Kidney (tissue), 14 donors: Measurements from ENCODE around the gene PLAAT2. TPM values are rescaled to one million over a fixed set of nuclear protein-coding genes. Genes with fewer than 3 reads are reported as not detected.
A peak's percentile ranks its signal among the peaks of the same experiment; 100 is the strongest.
"Not testable (repeated sequence)": the region's sequence is repeated elsewhere in the genome, so short reads cannot be mapped to it uniquely, and the experiment has no call there.

Experiments
- DNase-seq, 5 donors: peaks; one replicate each; pipeline ENCODE4 v3.0.0-alpha.2; 2013 to 2020
- FAIRE-seq: peaks from 2 replicates; lab custom pipeline; 2012; peaks lifted over from hg19 to GRCh38; lab: Jason Lieb, UNC
- H3K27ac ChIP-seq, 2 donors: one replicate each; pipeline ENCODE4 v1.7.0; 2013; ENCODE audit warnings: low read depth in 2 of 2, low read length in 2 of 2, inconsistent platforms in 1 of 2
- H3K27me3 ChIP-seq: one replicate; pipeline ENCODE4 v1.7.1; 2013; ENCODE audit warnings: low read length, inconsistent platforms; ENCODE audit not compliant: control insufficient read depth, insufficient read depth
- H3K36me3 ChIP-seq, 3 donors: one replicate each; pipeline versions ENCODE4 v1.7.0 to v1.7.1; 2013; ENCODE audit warnings: low read length in 3 of 3, control low read depth in 1 of 3, inconsistent platforms in 1 of 3; ENCODE audit not compliant: insufficient read depth in 3 of 3, control insufficient read depth in 2 of 3
- H3K4me1 ChIP-seq, 3 donors: one replicate each; pipeline versions ENCODE4 v1.7.0 to v1.7.1; 2013; ENCODE audit warnings: low read length in 3 of 3, inconsistent platforms in 1 of 3, low read depth in 1 of 3; ENCODE audit not compliant: control insufficient read depth in 2 of 3, insufficient read depth in 2 of 3
- H3K4me3 ChIP-seq, 3 donors: one replicate each; pipeline versions ENCODE4 v1.7.0 to v1.8.1; 2013; ENCODE audit warnings: low read length in 3 of 3, control low read depth in 1 of 3, inconsistent platforms in 1 of 3
- H3K9ac ChIP-seq, 3 donors: one replicate each; pipeline versions ENCODE4 v1.7.0 to v1.7.1; 2013; ENCODE audit warnings: low read length in 3 of 3, control low read depth in 1 of 3, inconsistent platforms in 1 of 3
- H3K9me3 ChIP-seq, 3 donors: one replicate each; pipeline versions ENCODE4 v1.7.0 to v1.7.1; 2013; ENCODE audit warnings: low read length in 3 of 3, control low read depth in 1 of 3, inconsistent platforms in 1 of 3; ENCODE audit not compliant: control insufficient read depth in 2 of 3, insufficient read depth in 1 of 3
- intact Hi-C: fragments of 100-400 bp; cut with DNase I; formaldehyde crosslinking; loops from one replicate; pipeline ENCODE4 v1.11.1; 2022
- polyA plus RNA-seq: library from polyadenylated mRNA; stranded (reverse); fragments of 350-450 nt; fragmentation: Illumina TruSeq; extraction: RNeasy Lipid Tissue Mini Kit (QIAGEN cat#74804); gene quantifications from one replicate; pipeline ENCODE4 v1.2.3, GENCODE V29; 2014; ENCODE audit warnings: low read depth, low replicate concordance; ENCODE audit not compliant: insufficient read depth
- total RNA-seq: library from RNA; stranded (reverse); fragmentation: NEBNext Ultra II Directional; extraction: Animal tissue kit (Norgen Biotek cat#: 25700); gene quantifications from one replicate; pipeline ENCODE4 v1.2.1, GENCODE V29; 2021
- TF ChIP-seq, protein P1 (sequence below): IDR thresholded peaks from 3 replicates; pipeline ENCODE4 v1.5.1; 2012; ENCODE audit warnings: mild to moderate bottlenecking, moderate library complexity, borderline replicate concordance; ENCODE audit not compliant: insufficient read depth; ENCODE audit errors: extremely low read depth
- donor health status: control.
- donor health status: control.
- donor health status: control.
- donor health status: control.
- donor health status: control.
- donor health status: DM: yes; HTN: yes; CAD: no.
- donor health status: Normal renal cell carcinoma (clear cell type).

PLAAT2 gene
- total and polyA plus RNA-seq, 2 donors from 2014 or later = 1.3 to 49.5 TPM

- H3K27me3 ChIP-seq = no peaks in the 10 kb centered on the region
- FAIRE-seq (no peak), DNase-seq (no peak)
- no peak overlapping the region for H3K27ac ChIP-seq
- no peaks in the 10 kb centered on the region for H3K9me3 ChIP-seq
- H3K9ac ChIP-seq = no peak overlapping the region
- TF ChIP-seq, protein P1, sequence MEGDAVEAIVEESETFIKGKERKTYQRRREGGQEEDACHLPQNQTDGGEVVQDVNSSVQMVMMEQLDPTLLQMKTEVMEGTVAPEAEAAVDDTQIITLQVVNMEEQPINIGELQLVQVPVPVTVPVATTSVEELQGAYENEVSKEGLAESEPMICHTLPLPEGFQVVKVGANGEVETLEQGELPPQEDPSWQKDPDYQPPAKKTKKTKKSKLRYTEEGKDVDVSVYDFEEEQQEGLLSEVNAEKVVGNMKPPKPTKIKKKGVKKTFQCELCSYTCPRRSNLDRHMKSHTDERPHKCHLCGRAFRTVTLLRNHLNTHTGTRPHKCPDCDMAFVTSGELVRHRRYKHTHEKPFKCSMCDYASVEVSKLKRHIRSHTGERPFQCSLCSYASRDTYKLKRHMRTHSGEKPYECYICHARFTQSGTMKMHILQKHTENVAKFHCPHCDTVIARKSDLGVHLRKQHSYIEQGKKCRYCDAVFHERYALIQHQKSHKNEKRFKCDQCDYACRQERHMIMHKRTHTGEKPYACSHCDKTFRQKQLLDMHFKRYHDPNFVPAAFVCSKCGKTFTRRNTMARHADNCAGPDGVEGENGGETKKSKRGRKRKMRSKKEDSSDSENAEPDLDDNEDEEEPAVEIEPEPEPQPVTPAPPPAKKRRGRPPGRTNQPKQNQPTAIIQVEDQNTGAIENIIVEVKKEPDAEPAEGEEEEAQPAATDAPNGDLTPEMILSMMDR = no peak
- peaks cover 0 to 10% (median 5%) of the 10 kb centered on the region in 3 donors for H3K4me1 ChIP-seq
- intact Hi-C loops = no loop called here
- peaks cover 0 to 3% (median 0%) of the 10 kb centered on the region in 3 donors for H3K36me3 ChIP-seq
- no peak overlapping the region for H3K4me3 ChIP-seq
Measured at GRCh38 chr11:63543711-63544110, 19.5 kb downstream of the PLAAT2 start.

DNA sequence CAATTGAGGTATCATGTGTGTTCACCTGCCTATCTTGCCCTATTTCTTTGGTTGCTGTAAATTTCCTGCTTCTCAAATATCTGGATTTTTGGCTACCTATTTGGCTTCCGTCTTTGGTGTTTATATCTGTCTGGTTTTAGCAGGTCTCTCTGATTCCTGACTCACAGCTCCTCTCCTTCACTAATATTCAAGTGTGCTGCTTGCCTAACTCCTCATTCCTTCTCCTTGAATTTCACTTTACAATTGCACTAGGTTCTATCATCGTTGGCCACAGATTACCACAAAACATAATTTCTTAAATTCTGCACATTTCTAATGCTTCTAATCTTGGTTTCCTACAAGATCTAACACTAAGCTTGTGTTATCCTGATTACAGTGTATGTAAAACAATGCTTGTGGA lies 20.7 kb downstream of the PLAAT2 start:
- H3K4me3 ChIP-seq, H3K27me3 ChIP-seq, H3K36me3 ChIP-seq, FAIRE-seq, H3K9me3 ChIP-seq, H3K9ac ChIP-seq, H3K27ac ChIP-seq, DNase-seq, intact Hi-C loops: not testable (repeated sequence)
- H3K4me1 ChIP-seq = peaks cover 0 to 22% (median 17%) of the 10 kb centered on the region in 3 donors

GRCh38 chr11:63537293-63538101 lies 25.7 kb downstream of the PLAAT2 start:
- H3K27ac ChIP-seq = peak overlapping the region; percentile 81 to 96
- peaks cover 0 to 3% (median 0%) of the 10 kb centered on the region in 3 donors for H3K36me3 ChIP-seq
- H3K9me3 ChIP-seq = no peaks in the 10 kb centered on the region
- DNase-seq (peak in 2 of 5 donors; percentile 32 to 64), FAIRE-seq (no peak)
- H3K27me3 ChIP-seq = no peaks in the 10 kb centered on the region
- TF ChIP-seq, protein P1 = no peak
- peak overlapping the region in 2 of 3 donors; percentile 65 to 91 for H3K9ac ChIP-seq
- intact Hi-C loops = no loop called here
- H3K4me1 ChIP-seq = peaks cover 0 to 36% (median 28%) of the 10 kb centered on the region in 3 donors
- H3K4me3 ChIP-seq = peak overlapping the region in 2 of 3 donors; percentile 59 to 83

GRCh38 chr11:63536669-63537292 lies 26.4 kb downstream of the PLAAT2 start, which contains the start of gene PLAAT4:
TSS of gene PLAAT4 (plus strand) at chr11:63536808. CDS start at chr11:63536869, 61 bp downstream.
- TF ChIP-seq, protein P1 = no peak
- Histone ChIP-seq H3K4me3 (peak within 1 kb of the TSS; percentile 35 to 83 (median 59)), H3K27me3 (no peaks in the 10 kb centered on the region), H3K36me3 (peaks cover 0 to 3% (median 0%) of the 10 kb centered on the region in 3 donors), H3K4me1 (peaks cover 0 to 39% (median 35%) of the 10 kb centered on the region in 3 donors), H3K9ac (peak within 1 kb of the TSS; percentile 5 to 91 (median 65)), H3K27ac (peak within 1 kb of the TSS; percentile 81 to 96), H3K9me3 (no peaks in the 10 kb centered on the region)
- DNase-seq (peak in 2 of 5 donors; percentile 43 to 69), FAIRE-seq (no peak)
- intact Hi-C loops = no loop called here
